Endothelial cell of umbilical vein (primary cell): Measurements from ENCODE around the gene FNDC3A.

Experiments
- EZH2 ChIP-seq: IDR thresholded peaks from 2 replicates; pipeline ENCODE4 v1.6.1; 2012; ENCODE audit warnings: borderline replicate concordance, low read depth, mild to moderate bottlenecking, moderate library complexity, low read length, inconsistent platforms; ENCODE audit not compliant: severe bottlenecking
- JUN ChIP-seq: IDR thresholded peaks from 2 replicates; pipeline ENCODE4 v1.6.1; 2011; ENCODE audit warnings: borderline replicate concordance, low read depth; ENCODE audit not compliant: insufficient read length, insufficient read depth
- MYC ChIP-seq: IDR thresholded peaks from one replicate; pipeline ENCODE4 v1.6.1; 2011; ENCODE audit warnings: mild to moderate bottlenecking, low read depth, low read length
- POLR2A ChIP-seq: IDR thresholded peaks from 2 replicates; pipeline ENCODE4 v1.6.1; 2012; ENCODE audit warnings: low read depth, mild to moderate bottlenecking, control low read depth, low read length
- POLR2AphosphoS5 ChIP-seq: IDR thresholded peaks from 2 replicates; pipeline ENCODE4 v1.6.1; 2012; ENCODE audit warnings: low read depth, mild to moderate bottlenecking, control low read depth, low read length, moderate library complexity; ENCODE audit not compliant: insufficient read depth
- TF ChIP-seq, protein P1 (sequence below), 2 donors: IDR thresholded peaks; 1 replicate in 1 of 2; 2 replicates in 1 of 2; pipeline ENCODE4 v1.5.1; 2011; ENCODE audit warnings: low read length in 2 of 2, mild to moderate bottlenecking in 2 of 2, moderate library complexity in 2 of 2, control low read depth in 1 of 2, inconsistent platforms in 1 of 2, low read depth in 1 of 2; ENCODE audit not compliant: insufficient read depth in 1 of 2; ENCODE audit errors: extremely low read depth in 1 of 2
- TF ChIP-seq, protein P2 (sequence below): IDR thresholded peaks from 2 replicates; pipeline ENCODE4 v1.6.1; 2011; ENCODE audit not compliant: insufficient read depth, insufficient read length

DNA sequence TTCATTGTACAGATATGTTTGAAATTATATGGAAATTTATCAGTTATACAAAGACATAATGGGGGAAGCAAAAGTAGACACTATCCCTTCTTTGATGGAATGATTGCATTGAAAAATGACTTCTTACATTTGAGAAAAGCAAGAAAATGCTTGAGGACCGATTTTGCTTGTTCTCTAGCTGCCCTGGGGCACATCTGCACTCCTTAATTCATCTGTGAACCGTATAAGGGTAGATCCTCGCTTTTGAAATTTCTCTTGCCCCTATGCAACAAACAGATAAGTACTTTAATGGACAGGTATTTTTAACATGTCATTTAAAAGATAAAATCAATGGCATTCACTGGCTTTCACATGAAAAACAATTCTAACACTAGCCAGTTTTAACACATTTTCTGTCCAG is 230.9 kb downstream of the FNDC3A start:
- TF ChIP-seq, protein P1, sequence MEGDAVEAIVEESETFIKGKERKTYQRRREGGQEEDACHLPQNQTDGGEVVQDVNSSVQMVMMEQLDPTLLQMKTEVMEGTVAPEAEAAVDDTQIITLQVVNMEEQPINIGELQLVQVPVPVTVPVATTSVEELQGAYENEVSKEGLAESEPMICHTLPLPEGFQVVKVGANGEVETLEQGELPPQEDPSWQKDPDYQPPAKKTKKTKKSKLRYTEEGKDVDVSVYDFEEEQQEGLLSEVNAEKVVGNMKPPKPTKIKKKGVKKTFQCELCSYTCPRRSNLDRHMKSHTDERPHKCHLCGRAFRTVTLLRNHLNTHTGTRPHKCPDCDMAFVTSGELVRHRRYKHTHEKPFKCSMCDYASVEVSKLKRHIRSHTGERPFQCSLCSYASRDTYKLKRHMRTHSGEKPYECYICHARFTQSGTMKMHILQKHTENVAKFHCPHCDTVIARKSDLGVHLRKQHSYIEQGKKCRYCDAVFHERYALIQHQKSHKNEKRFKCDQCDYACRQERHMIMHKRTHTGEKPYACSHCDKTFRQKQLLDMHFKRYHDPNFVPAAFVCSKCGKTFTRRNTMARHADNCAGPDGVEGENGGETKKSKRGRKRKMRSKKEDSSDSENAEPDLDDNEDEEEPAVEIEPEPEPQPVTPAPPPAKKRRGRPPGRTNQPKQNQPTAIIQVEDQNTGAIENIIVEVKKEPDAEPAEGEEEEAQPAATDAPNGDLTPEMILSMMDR (IDR thresholded peaks at IDR 0.05; ENCODE audit: extremely low read depth in 1 of 2, insufficient read depth in 1 of 2, low read depth in 1 of 2, low read length in 2 of 2) = no peak
- TF ChIP-seq, protein P2, sequence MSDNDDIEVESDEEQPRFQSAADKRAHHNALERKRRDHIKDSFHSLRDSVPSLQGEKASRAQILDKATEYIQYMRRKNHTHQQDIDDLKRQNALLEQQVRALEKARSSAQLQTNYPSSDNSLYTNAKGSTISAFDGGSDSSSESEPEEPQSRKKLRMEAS = no peak
- TF ChIP-seq MYC = no peak
- TF ChIP-seq POLR2AphosphoS5 = no peak
- no peak for TF ChIP-seq EZH2
- no peak for TF ChIP-seq POLR2A
- no peak for TF ChIP-seq JUN
